ENCODE measurements around the gene ZNF71. TPM values are rescaled to one million over a fixed set of nuclear protein-coding genes. Genes with fewer than 3 reads are reported as not detected.

Gene ZNF71
- total RNA-seq, 1 donor, result 7.2 TPM

DNA sequence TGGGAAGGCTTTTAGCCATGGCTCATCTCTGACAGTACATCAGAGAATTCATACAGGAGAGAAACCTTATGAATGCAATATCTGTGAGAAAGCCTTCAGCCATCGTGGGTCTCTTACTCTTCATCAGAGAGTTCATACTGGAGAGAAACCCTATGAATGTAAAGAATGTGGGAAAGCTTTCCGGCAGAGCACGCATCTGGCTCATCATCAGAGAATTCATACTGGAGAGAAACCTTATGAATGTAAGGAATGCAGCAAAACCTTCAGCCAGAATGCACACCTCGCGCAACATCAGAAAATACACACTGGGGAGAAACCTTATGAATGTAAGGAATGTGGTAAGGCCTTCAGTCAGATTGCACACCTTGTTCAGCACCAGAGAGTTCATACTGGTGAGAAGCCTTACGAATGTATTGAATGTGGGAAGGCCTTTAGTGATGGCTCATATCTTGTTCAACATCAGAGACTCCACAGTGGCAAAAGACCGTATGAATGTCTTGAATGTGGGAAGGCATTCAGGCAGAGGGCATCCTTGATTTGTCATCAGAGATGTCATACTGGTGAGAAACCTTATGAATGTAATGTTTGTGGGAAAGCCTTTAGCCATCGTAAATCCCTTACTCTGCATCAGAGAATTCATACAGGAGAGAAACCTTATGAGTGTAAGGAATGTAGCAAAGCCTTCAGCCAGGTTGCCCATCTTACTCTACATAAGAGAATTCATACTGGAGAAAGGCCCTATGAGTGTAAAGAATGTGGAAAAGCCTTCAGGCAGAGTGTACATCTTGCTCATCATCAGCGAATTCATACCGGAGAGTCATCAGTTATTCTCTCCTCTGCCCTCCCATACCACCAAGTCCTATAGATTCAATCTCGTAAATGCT, 17.1 kb upstream of the ZNF71 start:
- no peak for TF ChIP-seq CTCF (IDR thresholded peaks at IDR 0.05; ENCODE audit: extremely low read depth, low read depth, low read length)
- peaks cover 33% of the 10 kb centered on the region for H3K36me3 ChIP-seq (ENCODE audit: insufficient read depth, low read length)

GRCh38 chr19:56594446-56594782, 688 bp upstream of the ZNF71 start:
- Histone ChIP-seq H3K79me2 (ENCODE audit: insufficient read depth, low read length) (peaks cover 35% of the 10 kb centered on the region), H3K4me2 (ENCODE audit: insufficient read depth, low read length) (peak overlapping the region; percentile 97)
- no peak for TF ChIP-seq CTCF (IDR thresholded peaks at IDR 0.05; ENCODE audit: extremely low read depth, low read depth, low read length)

More for the DNA sequence above, 17.1 kb upstream of the ZNF71 start:
- no peak overlapping the region for H3K4me3 ChIP-seq (ENCODE audit: insufficient read depth, low read length)
- no peak for DNase-seq (ENCODE audit: insufficient read length, low spot score, missing footprints)
- no peak overlapping the region for H2AFZ ChIP-seq (ENCODE audit: low read length)
- H3K4me2 ChIP-seq (ENCODE audit: insufficient read depth, low read length), result no peak overlapping the region
- no peaks in the 10 kb centered on the region for H3K27me3 ChIP-seq (ENCODE audit: insufficient read depth, low read length)
- no peaks in the 10 kb centered on the region for H3K79me2 ChIP-seq (ENCODE audit: insufficient read depth, low read length)
- H3K9me3 ChIP-seq (ENCODE audit: low read depth, low read length), result peaks cover 66% of the 10 kb centered on the region
- no peaks in the 10 kb centered on the region for H4K20me1 ChIP-seq (ENCODE audit: insufficient read depth, low read length)
- H3K27ac ChIP-seq (ENCODE audit: low read depth, low read length), result no peak overlapping the region
- no peaks in the 10 kb centered on the region for H3K4me1 ChIP-seq (ENCODE audit: insufficient read depth, low read length)

DNA sequence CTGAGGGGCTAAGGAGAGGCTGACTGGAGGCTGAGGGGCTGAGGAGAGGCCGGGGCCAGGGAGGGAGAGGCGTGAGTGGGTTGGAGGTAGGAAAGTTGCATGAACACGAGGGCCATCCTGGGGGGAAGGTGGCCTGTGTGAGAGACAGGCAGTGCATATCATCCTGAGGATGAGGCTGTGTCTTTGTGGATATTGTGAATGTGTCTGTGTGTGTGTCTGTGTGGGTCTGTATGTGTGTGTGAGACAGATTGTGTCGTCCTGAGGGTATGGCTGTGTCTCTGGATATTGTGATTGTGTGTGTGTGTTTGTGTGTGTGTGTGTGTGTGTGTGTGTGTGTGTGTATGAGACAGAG, 422 bp downstream of the ZNF71 start:
- no peak for TF ChIP-seq CTCF (IDR thresholded peaks at IDR 0.05; ENCODE audit: extremely low read depth, low read depth, low read length)
- no peak for DNase-seq (ENCODE audit: insufficient read length, low spot score, missing footprints)
- Histone ChIP-seq H3K4me1 (ENCODE audit: insufficient read depth, low read length) (peaks cover 7% of the 10 kb centered on the region), H4K20me1 (ENCODE audit: insufficient read depth, low read length) (peaks cover 5% of the 10 kb centered on the region), H3K9me3 (ENCODE audit: low read depth, low read length) (no peaks in the 10 kb centered on the region), H3K79me2 (ENCODE audit: insufficient read depth, low read length) (peaks cover 38% of the 10 kb centered on the region), H3K4me3 (ENCODE audit: insufficient read depth, low read length) (peak overlapping the region; percentile 96), H3K27ac (ENCODE audit: low read depth, low read length) (peak overlapping the region; percentile 11), H2AFZ (ENCODE audit: low read length) (peak overlapping the region; percentile 92), H3K4me2 (ENCODE audit: insufficient read depth, low read length) (peak overlapping the region; percentile 97), H3K36me3 (ENCODE audit: insufficient read depth, low read length) (no peaks in the 10 kb centered on the region), H3K27me3 (ENCODE audit: insufficient read depth, low read length) (no peaks in the 10 kb centered on the region)

More at GRCh38 chr19:56594446-56594782, 688 bp upstream of the ZNF71 start:
- Histone ChIP-seq H3K9me3 (ENCODE audit: low read depth, low read length) (no peaks in the 10 kb centered on the region), H3K4me1 (ENCODE audit: insufficient read depth, low read length) (peaks cover 7% of the 10 kb centered on the region), H3K27me3 (ENCODE audit: insufficient read depth, low read length) (no peaks in the 10 kb centered on the region), H3K36me3 (ENCODE audit: insufficient read depth, low read length) (no peaks in the 10 kb centered on the region), H2AFZ (ENCODE audit: low read length) (peak overlapping the region; percentile 92), H3K27ac (ENCODE audit: low read depth, low read length) (no peak overlapping the region), H3K4me3 (ENCODE audit: insufficient read depth, low read length) (peak overlapping the region; percentile 96), H4K20me1 (ENCODE audit: insufficient read depth, low read length) (peaks cover 5% of the 10 kb centered on the region)
- DNase-seq (ENCODE audit: insufficient read length, low spot score, missing footprints), result no peak

GRCh38 chr19:56596676-56597075, 1.6 kb downstream of the ZNF71 start:
- H3K36me3 ChIP-seq (ENCODE audit: insufficient read depth, low read length), result no peaks in the 10 kb centered on the region
- H3K9me3 ChIP-seq (ENCODE audit: low read depth, low read length), result no peaks in the 10 kb centered on the region
- no peak for DNase-seq (ENCODE audit: insufficient read length, low spot score, missing footprints)
- no peak overlapping the region for H3K4me2 ChIP-seq (ENCODE audit: insufficient read depth, low read length)
- no peak overlapping the region for H3K4me3 ChIP-seq (ENCODE audit: insufficient read depth, low read length)
- no peak overlapping the region for H2AFZ ChIP-seq (ENCODE audit: low read length)
- H3K27ac ChIP-seq (ENCODE audit: low read depth, low read length), result no peak overlapping the region
- peaks cover 10% of the 10 kb centered on the region for H4K20me1 ChIP-seq (ENCODE audit: insufficient read depth, low read length)
- peaks cover 49% of the 10 kb centered on the region for H3K79me2 ChIP-seq (ENCODE audit: insufficient read depth, low read length)
- H3K27me3 ChIP-seq (ENCODE audit: insufficient read depth, low read length), result no peaks in the 10 kb centered on the region
- peaks cover 7% of the 10 kb centered on the region for H3K4me1 ChIP-seq (ENCODE audit: insufficient read depth, low read length)
- no peak for TF ChIP-seq CTCF (IDR thresholded peaks at IDR 0.05; ENCODE audit: extremely low read depth, low read depth, low read length)

Measured in osteoblast (primary cell).